H4 (cell line): ENCODE data around the gene CHD3. TPM values are rescaled to one million over a fixed set of nuclear protein-coding genes. Genes with fewer than 3 reads are reported as not detected.
"Not testable (repeated sequence)": the region's sequence is repeated elsewhere in the genome, so short reads cannot be mapped to it uniquely, and the experiment has no call there.

Source experiments
- DNase-seq: peaks from one replicate; pipeline ENCODE4 v3.0.0-alpha.2; 2015; ENCODE audit warnings: low spot score
- total RNA-seq: library from RNA; depleted of rRNA; stranded (reverse); fragments of >200 nt; shearing (Covaris generic); gene quantifications from 2 replicates; pipeline ENCODE4 v1.2.3, GENCODE V29; 2014

CHD3 gene
- total RNA-seq, 1 experiment from 2014 or later: 26.5 TPM

DNA sequence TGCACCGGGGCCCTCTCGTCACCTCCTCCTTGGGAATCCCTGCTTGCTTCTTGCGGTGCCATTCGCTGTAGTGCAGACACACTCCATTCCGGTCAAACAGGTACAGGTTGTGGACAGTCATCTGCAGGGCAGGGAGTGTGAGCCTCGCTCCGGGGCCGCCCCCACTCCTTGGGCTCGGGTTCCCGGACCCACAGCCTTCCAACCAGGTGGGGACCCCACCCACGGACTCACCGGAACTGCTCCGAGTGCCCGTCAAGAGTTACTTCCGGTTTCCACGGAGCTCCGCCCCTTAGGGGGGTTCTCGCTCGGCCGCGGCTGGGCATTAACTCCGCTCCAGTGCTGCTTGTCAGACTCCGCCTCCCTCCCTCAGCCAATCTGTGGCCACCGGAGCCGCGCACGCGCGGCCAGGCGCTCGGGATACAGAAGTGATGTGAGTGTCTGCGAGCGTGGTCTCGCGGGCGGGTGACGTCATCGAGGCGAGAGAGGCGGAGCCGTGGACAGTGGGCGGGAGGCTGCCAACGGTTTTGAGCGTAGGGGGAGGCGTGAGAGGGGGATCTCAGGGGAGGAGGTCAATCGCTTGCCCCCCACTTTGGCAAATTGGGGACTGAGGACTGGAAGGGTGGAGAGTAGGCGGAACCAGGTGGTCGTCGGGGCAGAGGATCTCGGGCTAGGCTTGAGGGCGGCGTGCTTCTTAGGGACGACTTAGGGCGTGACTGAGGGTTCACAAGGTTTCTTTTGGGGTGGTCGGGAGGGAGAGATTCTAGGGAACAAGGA, 43.3 kb downstream of the CHD3 start, which contains the start of the genes CNTROB and TRAPPC1:
Gene CNTROB (plus strand): TSS at position 498 of the 774 bp plus-strand sequence. CDS start 874 bp downstream, outside the sequence.
Gene TRAPPC1 (minus strand): TSS at position 238 of the 774 bp plus-strand sequence. CDS start 117 bp downstream, at position 121.
- DNase-seq: peak; percentile 93

DNA sequence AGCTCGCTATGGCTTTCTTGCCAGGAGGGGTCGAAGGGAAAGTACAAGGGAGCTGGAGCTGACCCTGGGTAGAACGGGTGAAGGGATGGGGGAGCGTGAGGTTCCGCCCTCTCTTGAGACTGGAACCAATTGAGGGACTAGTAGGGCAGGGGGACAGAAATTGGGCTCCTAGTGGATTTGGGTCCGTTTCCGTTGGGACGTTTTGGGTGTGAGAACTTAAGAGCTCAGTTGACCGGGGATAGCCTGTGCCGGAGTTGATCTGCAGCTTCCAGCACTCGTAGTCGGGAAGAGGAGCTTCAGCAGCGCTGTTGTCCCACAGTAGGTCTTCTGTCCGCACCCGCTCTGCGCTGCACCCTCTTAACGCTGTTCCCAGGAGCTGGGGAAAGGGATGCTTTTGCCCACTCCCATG, 43.9 kb downstream of the CHD3 start:
- no peak for DNase-seq

DNA sequence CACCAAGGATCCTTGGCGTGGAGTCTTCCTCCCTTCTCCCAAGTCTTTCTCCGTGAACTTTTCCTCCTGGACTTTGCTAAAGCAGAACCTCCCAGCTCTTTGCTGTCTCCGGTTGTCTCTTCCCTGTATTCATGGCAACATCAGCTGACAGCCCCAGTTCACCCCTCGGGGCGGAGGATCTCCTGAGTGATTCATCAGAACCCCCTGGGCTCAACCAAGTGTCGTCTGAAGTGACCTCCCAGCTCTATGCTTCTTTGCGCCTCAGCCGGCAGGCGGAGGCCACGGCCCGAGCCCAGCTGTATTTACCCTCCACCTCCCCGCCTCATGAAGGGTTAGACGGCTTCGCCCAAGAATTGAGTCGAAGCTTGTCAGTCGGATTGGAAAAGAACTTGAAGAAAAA, 44.4 kb downstream of the CHD3 start:
- DNase-seq: peak; percentile 17

DNA sequence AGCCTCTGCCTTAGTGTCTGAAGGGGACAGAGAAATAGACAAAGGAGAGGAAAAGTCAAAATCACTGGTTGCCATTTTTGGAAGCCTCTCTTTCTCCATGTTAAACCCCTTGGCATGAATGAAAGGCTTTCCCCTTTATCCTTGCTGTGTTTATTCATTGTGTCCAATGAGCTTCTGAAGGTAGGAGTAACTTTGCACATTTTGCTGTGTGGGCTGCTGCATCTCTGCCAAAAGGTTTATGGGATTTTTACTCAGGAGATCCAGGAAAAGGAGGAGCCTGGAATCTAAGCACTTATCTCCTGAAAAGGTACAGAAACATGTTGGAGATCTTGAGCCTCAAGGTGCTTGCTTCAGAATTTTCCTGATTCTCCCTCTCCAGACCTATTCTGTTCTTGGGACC, 47.3 kb downstream of the CHD3 start:
- no peak for DNase-seq

DNA sequence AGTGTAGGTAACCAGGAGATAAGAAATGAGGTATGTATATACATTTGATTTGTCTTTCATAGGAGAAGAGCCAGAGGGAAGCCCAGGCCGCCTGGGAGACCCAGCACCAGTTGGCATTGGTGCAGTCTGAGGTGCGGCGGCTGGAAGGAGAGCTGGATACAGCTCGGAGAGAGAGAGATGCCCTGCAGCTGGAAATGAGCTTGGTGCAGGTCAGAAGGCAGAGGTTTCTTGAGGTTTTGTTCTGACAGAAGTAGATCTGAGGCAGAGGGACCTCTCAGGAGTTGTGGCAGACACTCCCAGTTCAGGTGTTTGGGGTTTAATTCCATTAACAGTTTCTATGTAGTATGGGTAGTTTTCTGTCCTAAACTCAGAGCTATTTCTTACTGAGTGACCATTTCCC, 51.4 kb downstream of the CHD3 start:
- no peak for DNase-seq

DNA sequence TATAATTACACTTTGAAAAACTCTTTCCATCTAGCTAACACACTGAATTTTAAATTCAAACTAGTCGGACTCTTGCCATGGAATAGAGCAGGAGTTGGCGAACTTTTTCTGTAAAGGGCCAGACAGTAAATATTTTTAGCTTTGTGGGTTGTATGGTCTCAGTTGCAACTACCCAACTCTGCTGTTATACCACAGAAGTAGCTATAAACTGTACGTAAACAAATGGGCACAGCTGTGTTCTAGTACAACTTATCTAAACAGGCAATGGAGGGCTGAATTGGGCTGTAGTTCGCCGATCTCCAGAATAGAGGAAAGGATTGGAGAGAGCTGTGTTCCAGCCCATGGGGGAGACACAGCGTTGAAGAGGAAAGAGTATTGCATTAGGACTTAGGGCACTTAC, 52.2 kb downstream of the CHD3 start:
- no peak for DNase-seq

DNA sequence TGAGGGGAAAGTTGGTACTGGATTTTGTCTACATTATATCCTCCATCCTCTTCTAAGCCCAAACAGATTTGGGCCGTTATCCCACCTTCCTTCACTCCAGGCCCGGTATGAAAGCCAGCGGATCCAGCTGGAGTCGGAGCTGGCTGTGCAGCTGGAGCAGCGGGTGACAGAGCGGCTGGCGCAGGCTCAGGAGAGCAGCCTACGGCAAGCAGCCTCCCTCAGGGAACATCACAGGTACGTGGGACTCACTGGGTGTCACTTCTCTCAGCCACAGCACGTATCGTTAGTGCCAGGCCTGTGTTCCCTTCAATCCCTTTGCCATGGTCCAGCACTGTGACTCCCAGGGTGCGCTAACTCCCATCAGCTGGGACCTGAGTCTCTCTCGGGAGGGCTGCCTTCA, 54.7 kb downstream of the CHD3 start:
- DNase-seq: no peak

DNA sequence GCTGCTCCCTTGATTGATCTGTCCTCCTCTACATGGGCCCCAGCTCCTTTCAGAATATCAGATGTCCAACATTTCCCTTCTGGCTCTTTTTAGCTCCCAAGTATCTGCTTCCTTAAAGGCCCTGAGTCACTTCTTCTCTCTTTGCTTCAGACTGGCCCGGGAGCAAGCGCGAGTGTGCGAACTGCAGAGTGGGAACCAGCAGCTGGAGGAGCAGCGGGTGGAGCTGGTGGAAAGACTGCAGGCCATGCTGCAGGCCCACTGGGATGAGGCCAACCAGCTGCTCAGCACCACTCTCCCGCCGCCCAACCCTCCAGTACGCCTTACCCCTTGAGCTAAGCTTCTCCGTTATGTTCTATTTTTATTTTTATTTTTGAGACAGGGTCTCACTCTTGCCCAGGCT, 55.7 kb downstream of the CHD3 start:
- no peak for DNase-seq

DNA sequence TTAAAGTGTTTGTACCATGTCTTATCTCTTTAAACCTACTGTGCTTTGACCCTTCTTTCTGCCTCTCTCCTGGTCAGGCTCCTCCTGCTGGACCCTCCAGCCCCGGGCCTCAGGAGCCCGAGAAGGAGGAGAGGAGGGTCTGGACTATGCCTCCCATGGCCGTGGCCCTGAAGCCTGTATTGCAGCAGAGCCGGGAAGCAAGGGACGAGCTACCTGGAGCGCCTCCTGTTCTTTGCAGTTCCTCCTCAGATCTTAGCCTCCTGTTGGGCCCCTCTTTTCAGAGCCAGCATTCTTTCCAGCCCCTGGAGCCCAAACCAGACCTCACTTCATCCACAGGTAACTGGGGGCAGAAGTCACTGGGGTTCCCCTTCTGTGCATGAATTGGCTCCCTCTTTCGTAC, 57.1 kb downstream of the CHD3 start:
- no peak for DNase-seq

DNA sequence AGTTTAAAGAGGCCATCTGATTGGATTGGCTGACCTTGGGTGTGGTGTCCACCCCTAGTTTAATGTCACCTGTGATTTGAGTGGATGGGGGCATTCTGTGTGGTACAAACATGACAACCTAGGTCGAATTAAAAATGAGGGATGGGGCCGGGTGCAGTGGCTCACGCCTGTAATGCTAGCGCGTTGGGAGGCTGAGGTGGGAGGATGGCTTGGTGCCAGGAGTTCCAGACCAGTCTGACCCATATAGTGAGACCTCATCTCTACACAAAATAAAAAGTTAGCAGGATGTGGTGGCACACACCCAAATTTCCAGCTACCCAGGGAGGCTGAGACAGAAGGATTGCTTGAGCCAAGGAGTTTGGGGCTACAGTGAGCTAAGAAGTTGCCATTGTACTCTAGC, 57.9 kb downstream of the CHD3 start:
- DNase-seq: no peak

DNA sequence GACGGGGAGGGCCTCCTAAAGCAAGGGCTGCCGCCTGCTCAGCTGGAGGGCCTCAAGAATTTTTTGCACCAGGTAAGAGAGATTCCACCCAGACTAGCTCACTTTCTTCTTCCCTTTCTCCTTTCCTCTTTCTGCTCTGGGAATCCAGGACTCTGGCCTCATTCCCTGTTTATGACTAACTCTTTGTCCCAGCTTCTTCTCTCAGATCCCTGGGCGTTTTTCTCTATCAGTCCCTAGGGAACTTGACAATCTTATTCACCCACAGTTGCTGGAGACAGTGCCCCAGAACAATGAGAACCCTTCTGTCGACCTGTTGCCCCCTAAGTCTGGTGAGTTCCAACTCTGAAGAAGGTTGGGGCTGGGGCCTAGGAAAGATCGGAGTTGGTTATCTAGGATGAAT, 59.1 kb downstream of the CHD3 start:
- no peak for DNase-seq

DNA sequence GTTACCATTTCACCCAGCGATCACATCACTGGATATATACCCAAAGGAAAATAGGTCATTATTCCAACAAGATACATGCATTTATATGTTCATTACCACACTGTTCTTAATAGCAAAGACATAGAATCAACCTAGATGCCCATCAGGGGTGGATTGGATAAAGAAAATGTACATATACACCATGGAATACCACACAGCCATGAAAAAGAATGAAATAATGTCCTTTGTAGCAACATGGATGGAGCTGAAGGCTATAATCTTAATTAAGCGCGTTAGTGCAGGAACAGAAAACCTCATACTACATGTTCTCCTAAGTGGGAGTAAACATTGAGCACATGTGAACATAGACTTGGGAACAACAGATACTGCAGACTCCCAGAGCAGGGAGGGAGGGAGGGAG, 62.0 kb downstream of the CHD3 start:
- DNase-seq: no peak

DNA sequence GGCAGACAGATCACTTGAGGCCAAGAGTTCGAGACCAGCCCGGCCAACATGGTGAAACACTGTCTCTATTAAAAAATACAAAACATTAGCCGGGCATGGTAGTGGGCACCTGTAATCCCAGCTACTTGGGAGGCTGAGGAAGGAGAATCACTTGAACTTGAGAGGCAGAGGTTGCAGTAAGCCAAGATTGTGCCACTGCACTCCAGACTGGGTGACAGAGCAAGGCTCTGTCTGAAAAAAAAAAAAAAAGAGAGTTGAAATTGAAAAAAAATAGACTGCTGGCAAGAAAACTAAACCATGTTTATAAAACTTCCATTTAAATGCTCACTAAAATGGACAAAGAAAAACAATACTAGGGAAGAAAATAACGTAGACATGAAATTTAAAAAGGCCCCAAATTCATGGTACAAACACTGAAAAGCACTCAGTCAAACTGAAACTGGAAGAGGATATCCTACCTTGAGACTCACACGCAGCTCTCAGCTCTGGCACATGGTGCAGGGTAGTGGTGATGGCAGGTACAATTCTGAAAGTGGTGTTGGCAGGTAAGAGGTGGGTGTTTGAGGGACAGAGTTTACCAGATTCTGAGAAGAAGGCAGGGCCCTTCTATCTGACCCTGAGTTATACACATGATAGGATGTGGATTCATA, 62.7 kb downstream of the CHD3 start:
- no peak for DNase-seq

DNA sequence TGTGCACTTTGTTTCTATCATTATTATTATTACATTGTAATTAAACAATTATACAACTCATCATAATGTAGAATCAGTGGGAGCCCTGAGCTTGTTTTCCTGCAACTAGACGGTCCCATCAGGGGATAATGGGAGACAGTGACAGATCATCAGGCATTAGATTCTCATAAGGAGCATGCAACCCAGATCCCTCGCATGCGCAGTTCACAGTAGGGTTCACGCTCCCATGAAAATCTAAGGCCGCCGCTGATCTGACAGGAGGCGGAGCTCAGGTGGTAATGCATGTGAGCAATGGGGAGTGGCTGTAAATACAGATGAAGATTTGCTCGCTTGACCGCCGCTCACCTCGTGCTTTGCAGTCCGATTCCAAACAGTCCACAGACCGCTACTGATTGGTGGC, 64.7 kb downstream of the CHD3 start:
- DNase-seq: not testable (repeated sequence)

DNA sequence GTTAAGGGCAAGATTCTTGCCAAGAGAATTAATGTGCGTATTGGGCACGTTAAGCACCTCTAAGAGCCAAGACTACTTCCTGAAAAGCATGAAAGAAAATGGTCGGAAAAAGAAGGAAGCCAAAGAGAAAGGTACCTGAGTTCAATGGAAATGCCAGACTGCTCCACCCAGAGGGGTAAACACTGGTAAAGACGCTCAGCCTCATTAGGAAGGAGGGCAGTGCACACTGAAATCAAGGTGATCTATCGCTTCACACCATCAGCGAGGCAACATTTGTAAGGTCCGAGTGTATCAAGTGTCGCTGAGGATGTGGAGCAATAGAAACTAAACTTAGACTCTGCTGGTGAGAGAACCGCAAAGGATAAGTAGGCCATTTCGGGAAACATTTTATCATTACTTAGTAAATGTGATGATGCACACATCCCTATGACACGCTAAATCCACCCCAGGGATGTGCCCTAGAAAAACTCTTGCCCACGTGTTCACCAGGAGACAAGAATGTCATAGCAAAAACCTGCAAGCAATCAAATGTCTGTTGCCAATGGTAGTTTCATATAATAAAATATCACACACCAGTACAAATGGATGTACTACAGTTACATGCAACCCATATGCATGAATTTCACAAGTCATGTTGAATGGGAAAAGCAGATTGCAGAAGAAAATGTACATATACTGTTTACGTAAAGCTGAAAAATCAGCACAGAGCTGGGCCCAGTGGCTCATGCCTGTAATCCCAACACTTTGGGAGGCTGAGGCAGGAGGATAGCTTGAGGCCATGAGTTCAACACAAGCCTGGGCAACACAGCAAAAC, 67.0 kb downstream of the CHD3 start:
- DNase-seq: no peak

DNA sequence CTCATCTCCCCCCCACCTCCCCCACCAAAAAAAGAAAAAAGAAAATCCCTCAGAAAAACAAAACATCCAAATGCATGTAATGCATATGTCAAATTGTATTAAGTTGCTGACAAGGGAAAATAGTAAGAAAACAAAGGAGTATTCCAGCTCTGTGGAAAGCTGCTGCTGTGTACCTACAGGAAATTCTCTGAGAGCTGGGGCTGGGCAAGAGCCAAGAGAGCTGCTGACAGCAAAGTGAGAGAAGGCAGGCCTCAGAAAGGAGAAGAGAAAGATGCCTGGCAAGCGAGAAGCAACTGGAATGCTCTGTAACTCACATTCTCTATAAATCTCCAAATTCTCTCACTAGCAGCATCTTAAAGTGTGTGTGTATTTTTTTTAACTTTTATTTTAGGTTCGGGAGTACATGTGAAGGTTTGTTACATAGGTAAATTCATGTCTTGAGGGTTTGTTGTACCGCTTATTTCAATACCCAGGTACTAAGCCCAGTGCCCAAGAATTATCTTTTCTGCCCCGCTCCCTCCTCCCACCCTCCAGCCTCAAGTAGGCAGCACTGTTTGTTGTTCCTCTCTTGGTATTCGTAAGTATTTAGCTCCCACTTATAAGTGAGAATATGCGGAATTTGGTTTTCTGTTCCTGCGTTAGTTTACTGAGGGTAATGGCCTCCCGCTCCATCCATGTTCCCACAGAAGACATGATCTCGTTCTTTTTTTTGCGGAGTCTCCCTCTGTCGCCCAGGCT, 67.8 kb downstream of the CHD3 start:
- no peak for DNase-seq

DNA sequence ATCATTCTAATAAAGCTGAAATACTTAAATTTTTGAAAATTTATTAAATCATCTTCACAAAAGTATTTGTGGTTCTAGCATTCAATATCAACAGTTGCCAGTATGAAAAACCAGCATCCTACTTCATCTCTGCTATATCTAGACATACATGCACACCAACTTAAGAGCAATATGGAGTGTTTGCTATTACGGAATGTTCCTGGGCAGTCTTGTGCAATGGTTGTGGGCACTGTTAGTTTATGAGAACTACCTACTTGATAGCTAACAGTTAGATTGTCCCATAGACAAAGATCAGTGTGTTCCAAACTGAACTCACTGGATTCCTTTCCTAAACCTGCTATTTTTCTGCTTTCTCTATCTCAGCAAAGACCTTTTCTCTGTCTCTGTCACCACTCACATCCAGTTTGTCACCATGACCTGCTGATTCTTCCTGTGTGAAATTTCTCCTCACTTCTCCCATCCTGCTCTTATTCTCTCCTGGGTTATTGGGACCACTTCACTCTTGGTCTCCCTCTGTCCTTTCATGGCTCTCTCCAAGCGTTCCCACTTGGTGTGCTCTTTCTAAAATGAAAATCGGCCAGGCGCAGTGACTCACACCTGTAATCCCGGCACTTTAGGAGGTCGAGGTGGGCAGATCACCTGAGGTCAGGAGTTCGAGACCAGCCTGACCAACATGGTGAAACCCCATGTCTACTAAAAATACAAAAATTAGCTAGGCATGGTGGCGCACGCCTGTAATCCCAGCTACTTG, 71.1 kb downstream of the CHD3 start:
- DNase-seq: no peak

DNA sequence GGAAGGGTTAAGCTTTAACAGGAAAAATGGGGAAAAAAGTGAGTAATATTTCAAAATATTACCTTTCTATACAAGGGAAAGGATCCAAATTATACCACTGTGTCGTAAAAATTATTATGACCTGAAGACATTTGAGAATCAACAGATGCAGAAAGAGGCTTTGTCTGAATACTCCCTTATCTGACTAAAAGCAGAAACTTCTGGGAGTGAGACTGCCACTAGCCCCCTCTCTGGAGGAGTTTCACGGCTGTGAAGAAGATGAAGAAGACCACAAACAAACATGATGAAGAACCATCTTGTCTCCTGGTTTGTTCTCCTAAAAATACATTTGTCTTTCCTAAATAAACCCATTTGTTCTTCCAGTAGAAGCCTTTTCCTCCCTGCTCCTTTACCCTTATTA, 72.8 kb downstream of the CHD3 start:
- no peak for DNase-seq
